ENCODE data around the gene IFNL3. TPM values are rescaled to one million over a fixed set of nuclear protein-coding genes. Genes with fewer than 3 reads are reported as not detected.

IFNL3 gene
- total RNA-seq, 3 donors from 2014 or later (not counting 1 experiment from before 2014, with no cell fraction given), result not detected

GRCh38 chr19:39194832-39195542, 49.8 kb downstream of the IFNL3 start:
- DNase-seq (no peak), ATAC-seq (no peak)
- H3K36me3 ChIP-seq (ENCODE audit: control insufficient read depth, insufficient read depth, low read length), result no peaks in the 10 kb centered on the region
- Mint-ChIP-seq H3K27me3 (ENCODE audit: low read depth in 2 of 2) (peaks cover 18 to 22% of the 10 kb centered on the region in 2 donors), H3K27ac (no peak overlapping the region), H3K4me3 (no peak overlapping the region), H3K36me3 (no peaks in the 10 kb centered on the region), H3K9me3 (no peaks in the 10 kb centered on the region), H3K4me1 (peaks cover 6 to 21% of the 10 kb centered on the region in 2 donors)
- intact Hi-C loops (cut with micrococcal nuclease), result no loop called here
- no peak overlapping the region for H3K27ac ChIP-seq (ENCODE audit: low read length)
- TF ChIP-seq, protein P1, sequence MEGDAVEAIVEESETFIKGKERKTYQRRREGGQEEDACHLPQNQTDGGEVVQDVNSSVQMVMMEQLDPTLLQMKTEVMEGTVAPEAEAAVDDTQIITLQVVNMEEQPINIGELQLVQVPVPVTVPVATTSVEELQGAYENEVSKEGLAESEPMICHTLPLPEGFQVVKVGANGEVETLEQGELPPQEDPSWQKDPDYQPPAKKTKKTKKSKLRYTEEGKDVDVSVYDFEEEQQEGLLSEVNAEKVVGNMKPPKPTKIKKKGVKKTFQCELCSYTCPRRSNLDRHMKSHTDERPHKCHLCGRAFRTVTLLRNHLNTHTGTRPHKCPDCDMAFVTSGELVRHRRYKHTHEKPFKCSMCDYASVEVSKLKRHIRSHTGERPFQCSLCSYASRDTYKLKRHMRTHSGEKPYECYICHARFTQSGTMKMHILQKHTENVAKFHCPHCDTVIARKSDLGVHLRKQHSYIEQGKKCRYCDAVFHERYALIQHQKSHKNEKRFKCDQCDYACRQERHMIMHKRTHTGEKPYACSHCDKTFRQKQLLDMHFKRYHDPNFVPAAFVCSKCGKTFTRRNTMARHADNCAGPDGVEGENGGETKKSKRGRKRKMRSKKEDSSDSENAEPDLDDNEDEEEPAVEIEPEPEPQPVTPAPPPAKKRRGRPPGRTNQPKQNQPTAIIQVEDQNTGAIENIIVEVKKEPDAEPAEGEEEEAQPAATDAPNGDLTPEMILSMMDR (IDR thresholded peaks at IDR 0.05), result no peak
- H3K27me3 ChIP-seq (ENCODE audit: control insufficient read depth, insufficient read depth, low read length), result peaks cover 27% of the 10 kb centered on the region
- no peak overlapping the region for H3K4me3 ChIP-seq (ENCODE audit: low read length)
- H3K9me3 ChIP-seq (ENCODE audit: control insufficient read depth, insufficient read depth, low read length), result no peaks in the 10 kb centered on the region
- peaks cover 20% of the 10 kb centered on the region for H3K4me1 ChIP-seq (ENCODE audit: control insufficient read depth, insufficient read depth, low read length)
- WGBS (ENCODE audit: insufficient coverage), result 40% methylated on average over 9 of the region's 9 CpGs

GRCh38 chr19:39193803-39194202, 51.0 kb downstream of the IFNL3 start:
- peaks cover 18 to 21% of the 10 kb centered on the region in 2 donors for H3K27me3 Mint-ChIP-seq (ENCODE audit: low read depth in 2 of 2)
- intact Hi-C loops (cut with micrococcal nuclease), result no loop called here

More at GRCh38 chr19:39193803-39194202, 51.0 kb downstream of the IFNL3 start:
- H3K4me1 Mint-ChIP-seq, result peaks cover 6 to 21% of the 10 kb centered on the region in 2 donors
- no peak overlapping the region for H3K4me3 ChIP-seq (ENCODE audit: low read length)
- H3K4me1 ChIP-seq (ENCODE audit: control insufficient read depth, insufficient read depth, low read length), result peaks cover 20% of the 10 kb centered on the region
- no peaks in the 10 kb centered on the region for H3K9me3 ChIP-seq (ENCODE audit: control insufficient read depth, insufficient read depth, low read length)
- no peak for DNase-seq
- H3K9me3 Mint-ChIP-seq, result no peaks in the 10 kb centered on the region
- H3K27ac Mint-ChIP-seq, result no peak overlapping the region
- no peak for ATAC-seq
- H3K27ac ChIP-seq (ENCODE audit: low read length), result no peak overlapping the region
- H3K27me3 ChIP-seq (ENCODE audit: control insufficient read depth, insufficient read depth, low read length), result peaks cover 22% of the 10 kb centered on the region
- TF ChIP-seq, protein P1 (IDR thresholded peaks at IDR 0.05), result no peak
- 68% methylated on average over 7 of the region's 8 CpGs for WGBS (ENCODE audit: insufficient coverage)
- no peak overlapping the region for H3K4me3 Mint-ChIP-seq
- no peaks in the 10 kb centered on the region for H3K36me3 Mint-ChIP-seq
- H3K36me3 ChIP-seq (ENCODE audit: control insufficient read depth, insufficient read depth, low read length), result no peaks in the 10 kb centered on the region

Other genes starting within 250 kb of the IFNL3 start
- gene FBXO27, start 212.5 kb downstream of the IFNL3 start, total RNA-seq, result under 1 TPM in 2 of 3 donors, not detected in 1; 0.23 to 0.38 TPM
- gene ACP7, start 160.6 kb downstream of the IFNL3 start, total RNA-seq, result not detected
- gene PAK4, start 119.2 kb downstream of the IFNL3 start, total RNA-seq, result 10 to 100 TPM in 2 of 3 donors, 1 to 10 TPM in 1; 6.7 to 13.4 (median 11.8) TPM
- not detected for gene NCCRP1, start 48.0 kb downstream of the IFNL3 start, total RNA-seq
- gene SYCN, start 40.7 kb downstream of the IFNL3 start, total RNA-seq, result not detected
- gene IFNL4, start 3.9 kb upstream of the IFNL3 start, total RNA-seq, result not detected
- not detected for gene IFNL2, start 23.4 kb upstream of the IFNL3 start, total RNA-seq
- 1 to 10 TPM in 1 of 3 donors, under 1 TPM in 1, not detected in 1; 0.33 to 1.4 TPM for gene IFNL1, start 51.4 kb upstream of the IFNL3 start, total RNA-seq
- gene LRFN1, start 75.9 kb upstream of the IFNL3 start, total RNA-seq, result 10 to 100 TPM in 1 of 3 donors, 1 to 10 TPM in 2; 5.9 to 12.5 (median 6.9) TPM
- gene GMFG, start 91.0 kb upstream of the IFNL3 start, total RNA-seq, result 100 to 1,000 TPM; 315 to 331 (median 329) TPM
- gene SAMD4B, start 97.4 kb upstream of the IFNL3 start, total RNA-seq, result 10 to 100 TPM; 67.8 to 80.8 (median 78.9) TPM
- gene PAF1, start 146.1 kb upstream of the IFNL3 start, total RNA-seq, result 10 to 100 TPM; 54.3 to 80.9 (median 68.3) TPM
- 10 to 100 TPM; 37.5 to 49.1 (median 45.9) TPM for gene MED29, start 146.4 kb upstream of the IFNL3 start, total RNA-seq
- 1,000 to 10,000 TPM; 1,232 to 2,074 (median 1,769) TPM for gene ZFP36, start 161.8 kb upstream of the IFNL3 start, total RNA-seq
- 100 to 1,000 TPM in 1 of 3 donors, 10 to 100 TPM in 2; 70.2 to 129 (median 80.7) TPM for gene PLEKHG2, start 167.7 kb upstream of the IFNL3 start, total RNA-seq
- 1,000 to 10,000 TPM; 1,227 to 1,543 (median 1,399) TPM for gene RPS16, start 190.9 kb upstream of the IFNL3 start, total RNA-seq
- 100 to 1,000 TPM; 228 to 256 (median 230) TPM for gene SUPT5H, start 200.6 kb upstream of the IFNL3 start, total RNA-seq
- 10 to 100 TPM; 50.1 to 67.2 (median 60.8) TPM for gene TIMM50, start 235.8 kb upstream of the IFNL3 start, total RNA-seq

Data from natural killer cell (primary cell).